ENCODE results near the gene RNF7. TPM values are rescaled to one million over a fixed set of nuclear protein-coding genes. Genes with fewer than 3 reads are reported as not detected.

RNF7 gene
- total RNA-seq, 1 experiment from 2014 or later, result 126 TPM

- no CpG with 5 or more reads among the region's 4 CpGs for WGBS (ENCODE audit: extremely low coverage, insufficient read length, low lambda C conversion rate)
- Histone ChIP-seq H3K27ac (ENCODE audit: insufficient read length, low read depth, low read length) (no peak overlapping the region), H3K56ac (ENCODE audit: insufficient read length, low read depth, low read length) (no peak overlapping the region), H3K4me2 (ENCODE audit: insufficient read depth, insufficient read length, low read length) (no peak overlapping the region), H3T11ph (ENCODE audit: low read length) (no peak overlapping the region), H3K23me2 (ENCODE audit: insufficient read length, low read depth, low read length, poor library complexity, severe bottlenecking) (no peaks in the 10 kb centered on the region), H2BK15ac (ENCODE audit: low read depth, low read length) (no peak overlapping the region), H3K4ac (ENCODE audit: low read depth, low read length) (no peak overlapping the region), H3K79me1 (ENCODE audit: insufficient read depth, low read depth, low read length, poor library complexity, severe bottlenecking) (no peaks in the 10 kb centered on the region), H2BK120ac (ENCODE audit: low read depth, low read length, poor library complexity, severe bottlenecking) (no peak overlapping the region), H3K4me1 (ENCODE audit: insufficient read depth, low read length) (no peaks in the 10 kb centered on the region), H4K20me1 (ENCODE audit: control insufficient read depth, insufficient read depth, insufficient read length) (no peaks in the 10 kb centered on the region), H3K14ac (ENCODE audit: insufficient read depth, low read length) (no peak overlapping the region), H3K23ac (ENCODE audit: insufficient read length, low read depth, low read length) (no peak overlapping the region), H3K18ac (ENCODE audit: insufficient read length, low read depth, low read length) (no peak overlapping the region), H2BK5ac (ENCODE audit: insufficient read length, low read length) (no peak overlapping the region), H3K79me2 (ENCODE audit: insufficient read depth, low read length) (no peaks in the 10 kb centered on the region), H3K9ac (ENCODE audit: extremely low read depth, insufficient read length, low read length) (no peak overlapping the region), H4K91ac (ENCODE audit: insufficient read length, low read depth, low read length) (no peak overlapping the region), H2AK5ac (ENCODE audit: insufficient read length, low read length) (no peak overlapping the region), H3K27me3 (ENCODE audit: insufficient read depth, low read length) (no peaks in the 10 kb centered on the region), H3K9me3 (ENCODE audit: control insufficient read depth, low read depth, low read length) (no peaks in the 10 kb centered on the region), H2AFZ (ENCODE audit: low read length) (no peak overlapping the region), H4K5ac (ENCODE audit: insufficient read length, low read depth, low read length) (no peak overlapping the region), H4K8ac (replicated peaks; ENCODE audit: insufficient read length, low read depth, low read length) (no peak overlapping the region), H2BK12ac (ENCODE audit: insufficient read length, low read depth, low read length) (no peak overlapping the region), H2BK20ac (ENCODE audit: low read depth, low read length, poor library complexity, severe bottlenecking) (no peak overlapping the region)
- H3K27ac Mint-ChIP-seq, result no peak overlapping the region
- peaks cover 9 to 13% of the 10 kb centered on the region in 2 experiments for H3K4me1 Mint-ChIP-seq
- no peak for TF ChIP-seq CTCF (conservative IDR thresholded peaks at IDR 0.05)
- H3K27me3 Mint-ChIP-seq (ENCODE audit: low read depth), result no peaks in the 10 kb centered on the region
- no peaks in the 10 kb centered on the region for H3K36me3 Mint-ChIP-seq (ENCODE audit: insufficient read depth in 1 of 3, low read depth in 3 of 3)
- H3K9me3 Mint-ChIP-seq, result no peaks in the 10 kb centered on the region
- H3K4me3 Mint-ChIP-seq, result no peak overlapping the region
- no peak for DNase-seq
Observed at GRCh38 chr3:141725036-141725435, 13.1 kb upstream of the RNF7 start.
